OCI-LY1 (cell line): Measurements from ENCODE around the gene KIAA1614.

Source experiments
- H2AFZ ChIP-seq: fragments of 200-600 bp; sonication (generic), shearing (Covaris generic); 2 replicates; pipeline ENCODE4 v1.6.0; 2014; ENCODE audit warnings: antibody characterized with exemption, mild to moderate bottlenecking, low read length
- H3F3A ChIP-seq: fragments of 200-600 bp; sonication (generic), shearing (Covaris generic); 2 replicates; pipeline ENCODE4 v1.6.0; 2014; ENCODE audit warnings: mild to moderate bottlenecking, antibody characterized with exemption, low read length, moderate library complexity; ENCODE audit not compliant: insufficient read depth
- H3K27ac ChIP-seq: fragments of 200-600 bp; sonication (generic); 2 replicates; pipeline ENCODE4 v1.5.1; 2014; ENCODE audit warnings: low read length, mixed run types, mild to moderate bottlenecking, low read depth; ENCODE audit not compliant: poor library complexity, severe bottlenecking
- H3K27me3 ChIP-seq: fragments of 200-600 bp; sonication (generic); 2 replicates; pipeline ENCODE4 v1.6.0; 2014; ENCODE audit warnings: antibody characterized with exemption, mild to moderate bottlenecking, low read length, moderate library complexity; ENCODE audit not compliant: insufficient read depth
- H3K36me3 ChIP-seq: fragments of 200-600 bp; sonication (generic); 2 replicates; pipeline ENCODE4 v1.6.1; 2014; ENCODE audit warnings: mild to moderate bottlenecking, antibody characterized with exemption, low read length, moderate library complexity, mixed read lengths; ENCODE audit not compliant: insufficient read depth
- H3K4me1 ChIP-seq: fragments of 200-600 bp; sonication (generic); 2 replicates; pipeline ENCODE4 v1.5.1; 2014; ENCODE audit warnings: mild to moderate bottlenecking, low read length, moderate library complexity; ENCODE audit not compliant: insufficient read depth, severe bottlenecking
- H3K4me2 ChIP-seq: fragments of 200-600 bp; sonication (generic), shearing (Covaris generic); 2 replicates; pipeline ENCODE4 v1.6.1; 2014; ENCODE audit warnings: low read length
- H3K4me3 ChIP-seq: fragments of 200-600 bp; sonication (generic); 2 replicates; pipeline ENCODE4 v1.5.1; 2014; ENCODE audit warnings: low read length, low read depth, mild to moderate bottlenecking, mixed read lengths; ENCODE audit not compliant: poor library complexity, severe bottlenecking
- H3K79me2 ChIP-seq: fragments of 200-600 bp; shearing (Covaris generic); 2 replicates; pipeline ENCODE4 v1.6.1; 2016; ENCODE audit warnings: mixed run types, low read length, mixed read lengths; ENCODE audit not compliant: insufficient read depth
- H3K9ac ChIP-seq: fragments of 200-600 bp; sonication (generic), shearing (Covaris generic); 2 replicates; pipeline ENCODE4 v1.6.1; 2014; ENCODE audit warnings: mild to moderate bottlenecking, low read length, mixed read lengths
- H3K9me2 ChIP-seq: fragments of 200-600 bp; sonication (generic), shearing (Covaris generic); 2 replicates; pipeline ENCODE4 v1.6.1; 2014; ENCODE audit warnings: low read depth, mild to moderate bottlenecking, low read length, mixed read lengths
- H3K9me3 ChIP-seq: fragments of 200-600 bp; shearing (Covaris generic); 2 replicates; pipeline ENCODE4 v1.6.1; 2014; ENCODE audit warnings: low read length, mixed read lengths
- H4K20me1 ChIP-seq: fragments of 200-600 bp; sonication (generic), shearing (Covaris generic); 2 replicates; pipeline ENCODE4 v1.6.0; 2016; ENCODE audit warnings: mild to moderate bottlenecking, low read length; ENCODE audit not compliant: insufficient read depth
- CTCF ChIP-seq: fragments of 200-600 bp; sonication (generic), shearing (Covaris generic); IDR thresholded peaks from 2 replicates; pipeline ENCODE4 v1.5.1; 2017; ENCODE audit warnings: mild to moderate bottlenecking, antibody characterized with exemption, low read length, moderate library complexity, mixed read lengths
- EZH2 ChIP-seq: fragments of 200-600 bp; sonication (generic), shearing (Covaris generic); IDR thresholded peaks from 2 replicates; pipeline ENCODE4 v1.8.0; 2017; ENCODE audit warnings: borderline replicate concordance, mixed run types, mild to moderate bottlenecking, antibody characterized with exemption, low read length, moderate library complexity, mixed read lengths

The KIAA1614 gene

GRCh38 chr1:180952657-180953013 is 39.9 kb downstream of the KIAA1614 start:
- no peaks in the 10 kb centered on the region for H3K27me3 ChIP-seq
- H3K79me2 ChIP-seq, result no peaks in the 10 kb centered on the region
- no peaks in the 10 kb centered on the region; the same call in 1 of the 2 replicates for H3K36me3 ChIP-seq
- no peak for TF ChIP-seq CTCF
- no peak for TF ChIP-seq EZH2
- no peak overlapping the region for H3K27ac ChIP-seq
- no peaks in the 10 kb centered on the region for H4K20me1 ChIP-seq
- H3K9ac ChIP-seq, result no peak overlapping the region
- H3K4me2 ChIP-seq, result no peak overlapping the region
- H3K4me3 ChIP-seq, result no peak overlapping the region
- H3K9me3 ChIP-seq, result peaks cover 3% of the 10 kb centered on the region; the same call in 1 of the 2 replicates
- no peak overlapping the region for H2AFZ ChIP-seq
- peaks cover 10% of the 10 kb centered on the region for H3K4me1 ChIP-seq
- no peaks in the 10 kb centered on the region for H3K9me2 ChIP-seq
- no peaks in the 10 kb centered on the region for H3F3A ChIP-seq

GRCh38 chr1:180953291-180954004 is 40.8 kb downstream of the KIAA1614 start:
- H3K9me2 ChIP-seq, result no peaks in the 10 kb centered on the region
- H3K4me3 ChIP-seq, result peak overlapping the region; percentile 60
- no peak overlapping the region for H2AFZ ChIP-seq

GRCh38 chr1:180954005-180954800 is 41.5 kb downstream of the KIAA1614 start:
- no peak overlapping the region for H3K27ac ChIP-seq
- H3K9ac ChIP-seq, result peak overlapping the region; percentile 52

More at GRCh38 chr1:180953291-180954004, 40.8 kb downstream of the KIAA1614 start:
- Histone ChIP-seq H3K9me3 (no peaks in the 10 kb centered on the region), H3K27ac (no peak overlapping the region), H3K27me3 (no peaks in the 10 kb centered on the region), H3K79me2 (no peaks in the 10 kb centered on the region), H3K36me3 (no peaks in the 10 kb centered on the region), H3K4me1 (peaks cover 10% of the 10 kb centered on the region), H3F3A (no peaks in the 10 kb centered on the region), H3K4me2 (peak overlapping the region; percentile 70), H4K20me1 (no peaks in the 10 kb centered on the region), H3K9ac (peak overlapping the region; percentile 52)
- TF ChIP-seq EZH2, result no peak
- no peak for TF ChIP-seq CTCF

More at GRCh38 chr1:180954005-180954800, 41.5 kb downstream of the KIAA1614 start:
- Histone ChIP-seq H3K27me3 (no peaks in the 10 kb centered on the region), H2AFZ (no peak overlapping the region), H3K4me3 (peak overlapping the region; percentile 60), H3F3A (no peaks in the 10 kb centered on the region), H3K36me3 (no peaks in the 10 kb centered on the region; the same call in 1 of the 2 replicates), H3K4me1 (peaks cover 10% of the 10 kb centered on the region), H3K4me2 (peak overlapping the region; percentile 70), H3K9me3 (no peaks in the 10 kb centered on the region), H3K79me2 (no peaks in the 10 kb centered on the region), H3K9me2 (no peaks in the 10 kb centered on the region), H4K20me1 (no peaks in the 10 kb centered on the region)
- peak; percentile 8; the same call in 1 of the 2 replicates for TF ChIP-seq CTCF
- TF ChIP-seq EZH2, result no peak
